Fibroblast of pulmonary artery (primary cell): ENCODE results near the gene GOLIM4.

ENCODE experiments used
- DNase-seq: peaks from one replicate; pipeline ENCODE4 v3.0.0-alpha.2; 2010; ENCODE audit warnings: low read depth
- H3K4me3 ChIP-seq: replicated peaks from 2 replicates; pipeline ENCODE4 v1.5.1; 2011; ENCODE audit warnings: low read depth, mild to moderate bottlenecking, control low read depth, low read length, moderate library complexity
- CTCF ChIP-seq: IDR thresholded peaks from 2 replicates; pipeline ENCODE4 v1.5.1; 2011; ENCODE audit warnings: mild to moderate bottlenecking, control low read depth, low read length, inconsistent platforms; ENCODE audit errors: missing control alignments

GOLIM4 gene

GRCh38 chr3:168048414-168049330, 47.1 kb downstream of the GOLIM4 start:
- no peak for DNase-seq
- H3K4me3 ChIP-seq, result no peak overlapping the region
- no peak for TF ChIP-seq CTCF

- no peak for TF ChIP-seq CTCF
- H3K4me3 ChIP-seq, result no peak overlapping the region
- DNase-seq, result no peak
Observed at GRCh38 chr3:168047936-168048335, 47.8 kb downstream of the GOLIM4 start.

- peak; percentile 77 for TF ChIP-seq CTCF
- H3K4me3 ChIP-seq, result no peak overlapping the region
- peak; percentile 90 for DNase-seq
Observed at GRCh38 chr3:168047190-168047795, 48.4 kb downstream of the GOLIM4 start.

- no peak for DNase-seq
- no peak for TF ChIP-seq CTCF
- no peak overlapping the region for H3K4me3 ChIP-seq
Observed at GRCh38 chr3:168044049-168044448, 51.7 kb downstream of the GOLIM4 start.

GRCh38 chr3:168040607-168041208, 55.0 kb downstream of the GOLIM4 start:
- H3K4me3 ChIP-seq, result no peak overlapping the region
- DNase-seq, result peak; percentile 90
- TF ChIP-seq CTCF, result peak; percentile 89

GRCh38 chr3:168037020-168037419, 58.7 kb downstream of the GOLIM4 start:
- DNase-seq, result no peak
- no peak for TF ChIP-seq CTCF
- no peak overlapping the region for H3K4me3 ChIP-seq
